Measurements from ENCODE around the gene REXO1. TPM values are rescaled to one million over a fixed set of nuclear protein-coding genes. Genes with fewer than 3 reads are reported as not detected.

The REXO1 gene
- total RNA-seq, 4 donors from 2014 or later, result 7.5 to 16.4 (median 15.4) TPM

DNA sequence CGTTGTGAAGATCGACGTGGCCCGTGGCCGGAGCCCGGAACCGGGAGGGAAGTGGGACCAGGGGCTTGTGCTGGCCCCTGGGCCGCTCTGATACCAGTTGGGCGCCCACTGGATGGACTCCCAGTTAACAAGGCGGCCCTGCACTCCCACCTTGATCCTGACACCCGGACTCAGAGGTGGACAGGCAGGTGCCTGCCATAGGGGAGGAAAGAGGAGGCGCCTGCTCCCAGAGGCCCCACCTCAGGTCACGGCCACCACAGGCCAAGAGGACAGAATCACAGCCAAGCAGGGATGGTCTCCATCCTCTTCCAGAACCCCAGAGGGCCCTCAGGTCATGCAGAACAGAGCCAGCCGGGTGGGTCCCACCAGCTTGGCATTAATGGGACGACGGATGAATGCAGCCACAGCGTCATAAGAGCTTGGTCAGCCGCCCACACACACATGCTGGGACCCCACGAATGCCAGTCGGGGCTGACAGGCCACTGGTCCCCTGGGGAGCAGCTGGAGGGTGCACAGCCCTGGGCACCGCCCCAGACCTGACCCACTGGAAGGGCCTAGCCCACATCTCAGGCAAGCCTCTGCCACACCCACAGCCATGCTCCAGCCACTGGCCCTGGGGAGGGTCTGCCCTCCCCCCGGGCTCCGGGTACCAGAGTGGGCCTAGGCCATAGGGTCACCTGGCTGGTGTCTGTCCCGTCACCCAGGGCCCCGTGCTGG lies 24.7 kb upstream of the REXO1 start:
- 80% methylated on average over 1 of the region's 25 CpGs; no CpG with 5 or more reads in 1 of the 2 donors for WGBS, 2 donors
- Histone ChIP-seq H3K4me1 (peaks cover 38 to 66% (median 39%) of the 10 kb centered on the region in 3 donors), H3K4me3 (peak overlapping the region in 3 of 4 donors; percentile 54 to 96 (median 96))

DNA sequence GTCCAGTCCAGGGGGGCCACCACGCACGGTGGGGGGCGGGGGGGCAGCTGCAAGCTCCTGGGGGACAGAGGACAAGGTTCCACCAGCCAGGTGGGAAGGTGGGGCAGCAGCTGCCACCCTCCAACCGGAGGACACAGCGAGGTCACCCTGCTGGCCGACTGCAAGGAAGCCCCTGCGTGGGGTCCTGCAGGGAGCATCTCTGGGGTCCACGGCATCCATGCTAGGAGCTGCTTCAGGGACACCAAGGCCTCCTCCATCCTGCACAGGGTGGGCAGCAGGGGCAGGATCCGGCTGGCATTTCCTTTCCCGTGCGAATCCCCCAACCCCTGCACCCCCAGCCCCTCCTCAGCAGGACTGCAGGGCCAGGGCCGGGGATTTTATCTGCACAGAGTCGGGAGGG lies 23.3 kb upstream of the REXO1 start:
- Histone ChIP-seq H3K36me3 (peaks cover 0 to 34% (median 5%) of the 10 kb centered on the region in 3 donors), H3K4me1 (peaks cover 35 to 59% (median 37%) of the 10 kb centered on the region in 3 donors), H3K27me3 (no peaks in the 10 kb centered on the region), H3K4me3 (no peak overlapping the region), H3K27ac (peak overlapping the region in 1 of 4 donors; percentile 97), H3K9me3 (no peaks in the 10 kb centered on the region)
- no peak for DNase-seq
- WGBS, 2 donors, result 100% methylated on average over 2 of the region's 13 CpGs; no CpG with 5 or more reads in 1 of the 2 donors
- TF ChIP-seq, protein P1, sequence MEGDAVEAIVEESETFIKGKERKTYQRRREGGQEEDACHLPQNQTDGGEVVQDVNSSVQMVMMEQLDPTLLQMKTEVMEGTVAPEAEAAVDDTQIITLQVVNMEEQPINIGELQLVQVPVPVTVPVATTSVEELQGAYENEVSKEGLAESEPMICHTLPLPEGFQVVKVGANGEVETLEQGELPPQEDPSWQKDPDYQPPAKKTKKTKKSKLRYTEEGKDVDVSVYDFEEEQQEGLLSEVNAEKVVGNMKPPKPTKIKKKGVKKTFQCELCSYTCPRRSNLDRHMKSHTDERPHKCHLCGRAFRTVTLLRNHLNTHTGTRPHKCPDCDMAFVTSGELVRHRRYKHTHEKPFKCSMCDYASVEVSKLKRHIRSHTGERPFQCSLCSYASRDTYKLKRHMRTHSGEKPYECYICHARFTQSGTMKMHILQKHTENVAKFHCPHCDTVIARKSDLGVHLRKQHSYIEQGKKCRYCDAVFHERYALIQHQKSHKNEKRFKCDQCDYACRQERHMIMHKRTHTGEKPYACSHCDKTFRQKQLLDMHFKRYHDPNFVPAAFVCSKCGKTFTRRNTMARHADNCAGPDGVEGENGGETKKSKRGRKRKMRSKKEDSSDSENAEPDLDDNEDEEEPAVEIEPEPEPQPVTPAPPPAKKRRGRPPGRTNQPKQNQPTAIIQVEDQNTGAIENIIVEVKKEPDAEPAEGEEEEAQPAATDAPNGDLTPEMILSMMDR (IDR thresholded peaks at IDR 0.05), result no peak
- TF ChIP-seq POLR2A (IDR thresholded peaks at IDR 0.05), result no peak
- intact Hi-C loops (cut with DNase I), result no loop called here

More for the DNA sequence above, 24.7 kb upstream of the REXO1 start:
- TF ChIP-seq, protein P1 (IDR thresholded peaks at IDR 0.05), result no peak
- no peak for TF ChIP-seq POLR2A (IDR thresholded peaks at IDR 0.05)
- intact Hi-C loops (cut with DNase I), result no loop called here
- peak overlapping the region; percentile 82 to 97 (median 94) for H3K27ac ChIP-seq
- no peaks in the 10 kb centered on the region for H3K9me3 ChIP-seq
- H3K36me3 ChIP-seq, result peaks cover 0 to 34% (median 0%) of the 10 kb centered on the region in 3 donors
- H3K27me3 ChIP-seq, result no peaks in the 10 kb centered on the region
- no peak for DNase-seq

DNA sequence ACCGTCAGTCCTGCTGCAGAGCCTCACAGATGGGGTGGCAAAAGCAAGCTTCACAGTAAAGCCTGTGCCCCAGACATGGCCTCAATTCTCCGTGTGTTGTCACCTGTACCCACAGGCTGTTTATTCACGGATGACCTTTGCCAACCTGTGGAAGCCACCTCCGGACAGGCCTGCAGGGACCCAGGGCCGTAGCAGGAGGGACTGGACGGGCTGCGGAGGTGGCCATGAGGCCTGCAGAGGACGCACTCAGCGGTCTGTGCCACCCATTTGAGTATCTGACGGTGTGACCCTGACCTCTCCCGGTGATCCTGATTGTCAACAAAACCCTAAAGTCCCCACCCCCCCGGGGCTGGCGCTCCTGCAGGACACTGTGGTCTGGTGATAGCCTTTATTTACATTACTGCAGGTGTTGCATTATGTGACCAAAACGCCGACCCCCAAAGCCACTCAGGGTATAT lies 22.9 kb upstream of the REXO1 start:
- 81 to 88% methylated on average over 8 to 9 of the region's 15 CpGs for WGBS, 2 donors
- intact Hi-C loops (cut with DNase I), result no loop called here
- TF ChIP-seq, protein P1 (IDR thresholded peaks at IDR 0.05), result no peak
- no peak for TF ChIP-seq POLR2A (IDR thresholded peaks at IDR 0.05)

DNA sequence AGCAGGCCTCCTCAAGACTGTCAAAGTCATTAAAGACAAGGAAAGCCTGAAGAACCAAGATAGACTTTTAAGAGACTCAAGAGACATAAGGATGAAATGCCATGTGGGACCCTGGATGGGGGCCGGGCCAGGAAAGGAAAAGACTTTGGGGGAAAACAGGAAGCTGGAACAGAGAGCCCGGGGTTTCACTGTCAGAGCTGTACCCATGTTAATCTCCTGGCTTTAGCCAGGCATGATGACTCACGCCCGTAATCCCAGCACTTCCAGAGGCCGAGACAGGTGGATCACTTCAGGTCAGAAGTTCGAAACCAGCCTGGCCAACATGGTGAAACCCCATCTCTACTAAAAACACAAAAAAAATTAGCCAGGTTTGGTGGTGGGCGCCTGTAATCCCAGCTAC lies 20.7 kb upstream of the REXO1 start:
- Histone ChIP-seq H3K4me1 (peaks cover 19 to 52% (median 30%) of the 10 kb centered on the region in 3 donors), H3K4me3 (no peak overlapping the region)

More for the DNA sequence above, 22.9 kb upstream of the REXO1 start:
- Histone ChIP-seq H3K4me3 (no peak overlapping the region), H3K27ac (no peak overlapping the region), H3K9me3 (no peaks in the 10 kb centered on the region), H3K4me1 (peaks cover 31 to 54% (median 33%) of the 10 kb centered on the region in 3 donors), H3K36me3 (peaks cover 0 to 34% (median 5%) of the 10 kb centered on the region in 3 donors), H3K27me3 (no peaks in the 10 kb centered on the region)
- no peak for DNase-seq

More for the DNA sequence above, 20.7 kb upstream of the REXO1 start:
- peaks cover 0 to 34% (median 5%) of the 10 kb centered on the region in 3 donors for H3K36me3 ChIP-seq
- intact Hi-C loops (cut with DNase I), result no loop called here
- no peaks in the 10 kb centered on the region for H3K27me3 ChIP-seq
- H3K9me3 ChIP-seq, result no peaks in the 10 kb centered on the region
- H3K27ac ChIP-seq, result peak overlapping the region in 3 of 4 donors; percentile 8 to 23 (median 22)
- no peak for DNase-seq
- TF ChIP-seq, protein P1 (IDR thresholded peaks at IDR 0.05), result no peak
- no peak for TF ChIP-seq POLR2A (IDR thresholded peaks at IDR 0.05)
- 61 to 63% methylated on average over 7 of the region's 7 CpGs for WGBS, 2 donors
